Measurements from ENCODE around the gene PLAC1.

Gene PLAC1, protein sequence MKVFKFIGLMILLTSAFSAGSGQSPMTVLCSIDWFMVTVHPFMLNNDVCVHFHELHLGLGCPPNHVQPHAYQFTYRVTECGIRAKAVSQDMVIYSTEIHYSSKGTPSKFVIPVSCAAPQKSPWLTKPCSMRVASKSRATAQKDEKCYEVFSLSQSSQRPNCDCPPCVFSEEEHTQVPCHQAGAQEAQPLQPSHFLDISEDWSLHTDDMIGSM

DNA sequence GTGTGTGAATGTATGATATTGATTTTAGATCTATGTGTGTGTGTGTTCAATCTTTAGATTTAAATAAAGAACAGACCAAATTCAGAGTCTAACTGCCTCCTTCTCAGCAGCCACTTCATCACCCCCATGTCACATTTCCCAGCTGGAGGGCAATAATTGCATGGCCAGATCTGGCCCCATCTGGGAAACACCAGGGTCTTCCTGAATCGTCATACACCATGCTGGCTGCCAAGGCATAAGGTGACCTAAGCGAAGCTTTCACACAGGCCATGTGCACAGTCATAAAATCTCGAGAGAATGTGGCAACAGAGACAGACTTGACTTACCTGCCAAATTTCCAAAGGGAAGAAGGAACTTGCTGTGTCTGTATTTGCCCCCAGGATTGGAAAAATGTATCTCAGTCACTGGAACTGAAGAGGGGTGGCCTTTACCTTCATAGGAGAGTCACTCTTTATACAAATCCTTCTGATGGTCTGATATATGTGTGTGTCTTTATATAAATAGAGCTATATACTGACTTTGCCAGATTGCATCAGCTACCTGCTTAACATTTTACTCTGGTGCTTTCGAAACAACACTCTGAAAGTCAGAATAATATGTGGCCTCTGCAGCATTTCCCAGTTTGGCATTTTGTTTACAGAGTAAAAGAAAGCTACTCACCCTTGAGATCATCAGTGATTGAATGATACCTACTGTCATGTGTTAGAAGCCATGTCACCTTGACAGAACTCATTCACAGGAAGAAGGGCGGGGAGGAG is at the start of gene PLAC1:
PLAC1 (minus strand) TSS at position 470 of the 758 bp plus-strand sequence. CDS start 91,789 bp downstream, outside the sequence.
- H3K4me3 ChIP-seq (ENCODE audit: low read depth in 1 of 2, low read length in 1 of 2) = no peak within 1 kb of the TSS
- H3K36me3 ChIP-seq = no peaks in the 10 kb centered on the region
- H3K27ac ChIP-seq = no peak within 1 kb of the TSS
- TF ChIP-seq, protein P1, sequence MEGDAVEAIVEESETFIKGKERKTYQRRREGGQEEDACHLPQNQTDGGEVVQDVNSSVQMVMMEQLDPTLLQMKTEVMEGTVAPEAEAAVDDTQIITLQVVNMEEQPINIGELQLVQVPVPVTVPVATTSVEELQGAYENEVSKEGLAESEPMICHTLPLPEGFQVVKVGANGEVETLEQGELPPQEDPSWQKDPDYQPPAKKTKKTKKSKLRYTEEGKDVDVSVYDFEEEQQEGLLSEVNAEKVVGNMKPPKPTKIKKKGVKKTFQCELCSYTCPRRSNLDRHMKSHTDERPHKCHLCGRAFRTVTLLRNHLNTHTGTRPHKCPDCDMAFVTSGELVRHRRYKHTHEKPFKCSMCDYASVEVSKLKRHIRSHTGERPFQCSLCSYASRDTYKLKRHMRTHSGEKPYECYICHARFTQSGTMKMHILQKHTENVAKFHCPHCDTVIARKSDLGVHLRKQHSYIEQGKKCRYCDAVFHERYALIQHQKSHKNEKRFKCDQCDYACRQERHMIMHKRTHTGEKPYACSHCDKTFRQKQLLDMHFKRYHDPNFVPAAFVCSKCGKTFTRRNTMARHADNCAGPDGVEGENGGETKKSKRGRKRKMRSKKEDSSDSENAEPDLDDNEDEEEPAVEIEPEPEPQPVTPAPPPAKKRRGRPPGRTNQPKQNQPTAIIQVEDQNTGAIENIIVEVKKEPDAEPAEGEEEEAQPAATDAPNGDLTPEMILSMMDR (IDR thresholded peaks at IDR 0.05) = no peak
- H3K9me3 ChIP-seq = no peaks in the 10 kb centered on the region
- no peaks in the 10 kb centered on the region for H3K4me1 ChIP-seq (ENCODE audit: control insufficient read depth in 1 of 2, insufficient read depth in 1 of 2, low read depth in 1 of 2, low read length in 1 of 2)
- H3K27me3 ChIP-seq = no peaks in the 10 kb centered on the region

DNA sequence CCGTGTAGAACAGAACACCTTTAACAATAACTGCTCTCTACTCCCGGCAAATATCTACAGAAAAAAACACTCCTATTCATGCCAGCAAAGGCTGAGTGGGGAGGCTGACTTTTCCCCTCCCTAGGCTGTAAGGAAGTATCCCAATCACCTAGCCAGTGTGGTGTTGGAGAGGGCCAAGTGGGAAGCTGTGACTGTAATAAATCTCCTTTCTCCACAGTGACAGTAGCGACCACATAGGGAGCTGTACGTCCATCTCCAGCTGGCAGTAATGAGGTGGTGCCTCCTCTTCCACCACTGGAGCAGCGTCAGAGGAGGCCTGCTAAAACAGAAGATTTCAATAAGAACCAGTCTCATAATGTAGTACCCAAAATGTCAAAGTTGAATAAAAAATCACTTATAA is 47.9 kb upstream of the PLAC1 start:
- Histone ChIP-seq H3K36me3 (no peaks in the 10 kb centered on the region), H3K9me3 (no peaks in the 10 kb centered on the region), H3K4me3 (ENCODE audit: low read depth in 1 of 2, low read length in 1 of 2) (no peak overlapping the region), H3K27me3 (no peaks in the 10 kb centered on the region), H3K4me1 (ENCODE audit: control insufficient read depth in 1 of 2, insufficient read depth in 1 of 2, low read depth in 1 of 2, low read length in 1 of 2) (no peaks in the 10 kb centered on the region), H3K27ac (no peak overlapping the region)
- TF ChIP-seq, protein P1 (IDR thresholded peaks at IDR 0.05) = no peak

DNA sequence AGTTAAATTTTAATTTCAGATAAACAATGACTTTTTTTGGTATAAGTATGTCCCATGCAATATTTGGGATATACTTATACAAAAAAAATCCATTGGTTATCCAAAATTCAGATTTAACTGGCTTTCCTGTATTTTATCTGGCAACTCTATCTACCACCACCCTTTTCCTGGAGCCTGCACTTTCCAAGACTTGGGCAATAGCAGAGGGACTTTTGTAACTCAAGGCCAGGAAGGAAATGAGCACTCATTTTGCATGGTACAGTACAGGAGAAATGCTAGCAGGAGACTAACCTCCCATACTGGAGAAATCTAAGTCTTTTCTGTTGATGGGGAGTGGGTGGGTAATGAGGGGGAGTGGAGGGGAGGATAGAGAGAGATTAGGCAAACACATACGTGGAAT is 37.7 kb upstream of the PLAC1 start:
- no peaks in the 10 kb centered on the region for H3K4me1 ChIP-seq (ENCODE audit: control insufficient read depth in 1 of 2, insufficient read depth in 1 of 2, low read depth in 1 of 2, low read length in 1 of 2)
- H3K27me3 ChIP-seq = no peaks in the 10 kb centered on the region
- no peak overlapping the region for H3K27ac ChIP-seq
- H3K4me3 ChIP-seq (ENCODE audit: low read depth in 1 of 2, low read length in 1 of 2) = no peak overlapping the region
- TF ChIP-seq, protein P1 (IDR thresholded peaks at IDR 0.05) = no peak
- H3K36me3 ChIP-seq = no peaks in the 10 kb centered on the region
- H3K9me3 ChIP-seq = no peaks in the 10 kb centered on the region

DNA sequence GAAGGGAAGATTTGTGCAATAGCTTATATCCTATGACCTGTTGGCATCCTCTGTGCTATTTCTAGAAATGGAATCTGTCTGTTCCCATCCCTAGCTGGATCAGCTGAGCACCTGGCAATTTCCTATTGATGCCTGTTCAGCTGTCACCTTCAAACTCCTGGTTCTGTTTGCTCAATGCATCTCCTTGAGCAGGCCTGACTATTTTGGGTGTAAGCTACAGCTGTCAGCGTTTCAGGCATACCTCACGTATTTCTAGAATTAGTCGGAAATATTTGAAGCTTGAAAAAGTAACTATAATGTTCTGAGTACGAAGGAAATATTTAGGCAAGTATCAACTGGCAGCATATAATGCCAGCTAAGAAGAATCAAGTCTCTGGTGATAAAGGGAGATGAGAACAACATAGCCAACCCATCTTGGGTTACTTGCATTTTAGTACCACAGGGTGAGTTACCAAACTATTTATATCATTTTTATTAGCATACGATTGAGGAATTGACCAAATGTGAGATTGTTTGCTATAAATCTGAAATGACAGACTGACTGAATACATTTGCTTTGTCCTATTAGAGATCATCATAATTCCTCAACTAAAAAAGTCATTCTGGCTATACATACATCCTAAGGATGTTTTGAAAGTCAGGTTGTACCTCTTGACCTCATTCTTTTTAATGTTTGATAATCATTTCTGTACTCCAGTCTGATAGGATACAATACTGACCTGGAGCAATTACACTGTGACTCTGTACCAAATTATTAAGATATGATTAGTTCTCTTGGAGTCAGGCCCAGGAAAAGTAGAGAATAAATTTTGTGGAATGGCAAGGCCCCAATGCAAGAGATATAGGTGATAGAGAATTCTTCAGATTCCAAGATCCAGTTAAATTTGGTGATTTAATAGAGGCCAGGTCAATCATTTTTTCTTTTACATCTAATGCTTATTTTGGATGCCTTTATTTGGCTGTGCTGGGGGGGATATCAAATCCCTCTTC is 36.4 kb upstream of the PLAC1 start:
- H3K27me3 ChIP-seq = no peaks in the 10 kb centered on the region
- H3K36me3 ChIP-seq = no peaks in the 10 kb centered on the region
- no peaks in the 10 kb centered on the region for H3K9me3 ChIP-seq
- H3K4me3 ChIP-seq (ENCODE audit: low read depth in 1 of 2, low read length in 1 of 2) = no peak overlapping the region
- H3K4me1 ChIP-seq (ENCODE audit: control insufficient read depth in 1 of 2, insufficient read depth in 1 of 2, low read depth in 1 of 2, low read length in 1 of 2) = no peaks in the 10 kb centered on the region
- no peak overlapping the region for H3K27ac ChIP-seq
- TF ChIP-seq, protein P1 (IDR thresholded peaks at IDR 0.05) = no peak

DNA sequence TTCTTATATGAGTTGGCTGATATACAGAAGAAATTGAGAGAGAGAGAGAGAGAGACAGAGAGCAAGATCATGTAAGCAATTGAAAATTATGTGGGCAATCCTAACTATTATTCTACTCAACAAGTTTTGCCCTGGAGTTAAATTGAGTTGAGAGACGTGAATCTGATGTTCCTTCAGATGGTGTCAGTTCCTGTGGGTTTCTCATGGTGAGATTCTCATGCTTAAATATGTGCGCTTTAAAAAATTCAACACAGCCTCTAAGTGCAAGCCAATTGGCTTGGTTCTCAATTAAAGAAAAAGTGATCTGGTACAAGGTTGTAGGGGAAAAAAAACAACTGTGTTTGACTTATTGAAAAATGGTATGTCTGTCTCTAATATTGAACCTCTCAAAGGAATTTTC is 35.4 kb upstream of the PLAC1 start:
- Histone ChIP-seq H3K27ac (no peak overlapping the region), H3K4me3 (ENCODE audit: low read depth in 1 of 2, low read length in 1 of 2) (no peak overlapping the region)

More for the DNA sequence above, 35.4 kb upstream of the PLAC1 start:
- no peaks in the 10 kb centered on the region for H3K27me3 ChIP-seq
- no peaks in the 10 kb centered on the region for H3K4me1 ChIP-seq (ENCODE audit: control insufficient read depth in 1 of 2, insufficient read depth in 1 of 2, low read depth in 1 of 2, low read length in 1 of 2)
- H3K9me3 ChIP-seq = no peaks in the 10 kb centered on the region
- TF ChIP-seq, protein P1 (IDR thresholded peaks at IDR 0.05) = no peak
- no peaks in the 10 kb centered on the region for H3K36me3 ChIP-seq
